ENCODE data around the gene CORO7.

DNA sequence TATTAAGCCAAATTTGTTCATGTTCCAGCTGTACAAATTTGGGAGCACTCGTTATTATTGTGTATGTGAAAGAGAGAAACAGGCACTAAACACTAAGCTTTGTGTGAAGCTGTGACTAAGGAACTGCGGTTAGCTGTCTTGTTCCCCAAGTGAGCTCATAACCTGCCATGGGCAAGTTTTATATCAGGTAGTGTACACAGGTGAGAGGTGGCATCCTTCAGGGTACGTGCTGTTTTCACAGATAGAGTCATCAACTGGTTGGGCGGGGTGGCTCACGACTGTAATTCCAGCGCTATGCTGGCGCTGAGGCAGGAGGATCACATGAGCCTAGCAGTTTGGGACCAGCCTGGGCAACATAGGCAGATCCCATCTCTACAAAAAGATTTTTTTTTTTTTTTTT lies 12.1 kb upstream of the CORO7 start:
- TF ChIP-seq CTCF (IDR thresholded peaks at IDR 0.05), result no peak
- no peak for TF ChIP-seq POLR2A (IDR thresholded peaks at IDR 0.05)
